Mucosa of rectum (tissue), 2 donors: ENCODE results near the gene APOBEC3A.
"Not testable (repeated sequence)": the region's sequence is repeated elsewhere in the genome, so short reads cannot be mapped to it uniquely, and the experiment has no call there.

Experiments
- H3K27ac ChIP-seq, 2 donors: one replicate each; pipeline ENCODE4 v1.7.0; 2013; ENCODE audit warnings: inconsistent platforms in 2 of 2, low read depth in 2 of 2, low read length in 2 of 2
- H3K27me3 ChIP-seq, 2 donors: one replicate each; pipeline ENCODE4 v1.7.0; 2013; ENCODE audit warnings: low read length in 2 of 2; ENCODE audit not compliant: control insufficient read depth in 2 of 2, insufficient read depth in 2 of 2
- H3K36me3 ChIP-seq, 2 donors: one replicate each; pipeline ENCODE4 v1.7.0; 2013; ENCODE audit warnings: low read length in 2 of 2; ENCODE audit not compliant: control insufficient read depth in 2 of 2, insufficient read depth in 2 of 2
- H3K4me1 ChIP-seq, 2 donors: one replicate each; pipeline ENCODE4 v1.7.0; 2013; ENCODE audit warnings: low read length in 2 of 2, mild to moderate bottlenecking in 1 of 2; ENCODE audit not compliant: control insufficient read depth in 2 of 2, insufficient read depth in 2 of 2
- H3K4me3 ChIP-seq, 2 donors: one replicate each; pipeline ENCODE4 v1.7.0; 2013; ENCODE audit warnings: low read length in 2 of 2
- H3K9ac ChIP-seq, 2 donors: one replicate each; pipeline ENCODE4 v1.7.0; 2013; ENCODE audit warnings: low read length in 2 of 2, low read depth in 1 of 2, mild to moderate bottlenecking in 1 of 2
- H3K9me3 ChIP-seq, 2 donors: one replicate each; pipeline ENCODE4 v1.7.0; 2013; ENCODE audit warnings: low read length in 2 of 2; ENCODE audit not compliant: control insufficient read depth in 2 of 2
- donor health status: healthy.
- donor health status: Normal muscosa, but diverticular disease.

APOBEC3A gene

GRCh38 chr22:38956551-38956950 is 858 bp upstream of the APOBEC3A start:
- H3K4me3 ChIP-seq: no peak overlapping the region
- H3K9me3 ChIP-seq: no peaks in the 10 kb centered on the region
- peaks cover 25 to 27% of the 10 kb centered on the region in 2 donors for H3K4me1 ChIP-seq
- no peaks in the 10 kb centered on the region for H3K27me3 ChIP-seq
- no peak overlapping the region for H3K27ac ChIP-seq
- no peak overlapping the region for H3K9ac ChIP-seq
- no peaks in the 10 kb centered on the region for H3K36me3 ChIP-seq

- H3K4me1 ChIP-seq: peaks cover 13 to 15% of the 10 kb centered on the region in 2 donors
- H3K27me3 ChIP-seq: no peaks in the 10 kb centered on the region
- no peaks in the 10 kb centered on the region for H3K9me3 ChIP-seq
- no peak overlapping the region for H3K4me3 ChIP-seq
- H3K27ac ChIP-seq: no peak overlapping the region
- no peaks in the 10 kb centered on the region for H3K36me3 ChIP-seq
- no peak overlapping the region for H3K9ac ChIP-seq
Observed at GRCh38 chr22:38957808-38958650, 620 bp downstream of the APOBEC3A start.

GRCh38 chr22:38958651-38958943 is 1.2 kb downstream of the APOBEC3A start:
- H3K36me3 ChIP-seq, H3K27me3 ChIP-seq, H3K4me3 ChIP-seq, H3K9me3 ChIP-seq, H3K27ac ChIP-seq, H3K9ac ChIP-seq: not testable (repeated sequence)
- H3K4me1 ChIP-seq: peaks cover 7 to 14% of the 10 kb centered on the region in 2 donors

- Histone ChIP-seq H3K27me3 (no peaks in the 10 kb centered on the region), H3K9me3 (no peaks in the 10 kb centered on the region), H3K36me3 (no peaks in the 10 kb centered on the region), H3K4me3 (no peak overlapping the region), H3K4me1 (peaks cover under 1 to 16% of the 10 kb centered on the region in 2 donors), H3K9ac (no peak overlapping the region), H3K27ac (no peak overlapping the region)
Observed at GRCh38 chr22:38959590-38959989, 2.2 kb downstream of the APOBEC3A start.

- H3K9me3 ChIP-seq, H3K27me3 ChIP-seq, H3K36me3 ChIP-seq: not testable (repeated sequence)
Observed at GRCh38 chr22:38960673-38961072, 3.3 kb downstream of the APOBEC3A start.

GRCh38 chr22:38963291-38963738 is 5.9 kb downstream of the APOBEC3A start:
- Histone ChIP-seq H3K9ac (peak overlapping the region in 1 of 2 donors; percentile 61), H3K4me3 (peak overlapping the region in 1 of 2 donors; percentile 39), H3K27ac (peak overlapping the region; percentile 74 to 76), H3K4me1 (peaks cover 0 to 19% of the 10 kb centered on the region in 2 donors)
- not testable (repeated sequence) for H3K36me3 ChIP-seq, H3K27me3 ChIP-seq, H3K9me3 ChIP-seq

More at GRCh38 chr22:38960673-38961072, 3.3 kb downstream of the APOBEC3A start:
- H3K9ac ChIP-seq, H3K4me3 ChIP-seq, H3K27ac ChIP-seq: not testable (repeated sequence)
- peaks cover 0 to 24% of the 10 kb centered on the region in 2 donors for H3K4me1 ChIP-seq

GRCh38 chr22:38963872-38964271 is 6.5 kb downstream of the APOBEC3A start:
- H3K4me1 ChIP-seq: peaks cover 0 to 19% of the 10 kb centered on the region in 2 donors
- H3K9me3 ChIP-seq: no peaks in the 10 kb centered on the region
- peak overlapping the region in 1 of 2 donors; percentile 39 for H3K4me3 ChIP-seq
- H3K27me3 ChIP-seq: no peaks in the 10 kb centered on the region
- H3K27ac ChIP-seq: peak overlapping the region; percentile 74 to 76
- no peaks in the 10 kb centered on the region for H3K36me3 ChIP-seq
- H3K9ac ChIP-seq: peak overlapping the region in 1 of 2 donors; percentile 61

GRCh38 chr22:38964306-38964705 is 6.9 kb downstream of the APOBEC3A start:
- Histone ChIP-seq H3K9me3 (no peaks in the 10 kb centered on the region), H3K4me3 (no peak overlapping the region), H3K36me3 (no peaks in the 10 kb centered on the region), H3K27me3 (no peaks in the 10 kb centered on the region), H3K27ac (peak overlapping the region; percentile 61 to 67), H3K4me1 (peaks cover 0 to 19% of the 10 kb centered on the region in 2 donors), H3K9ac (no peak overlapping the region)

GRCh38 chr22:38964989-38965388 is 7.6 kb downstream of the APOBEC3A start:
- Histone ChIP-seq H3K27ac (peak overlapping the region in 1 of 2 donors; percentile 67), H3K4me1 (peaks cover 0 to 19% of the 10 kb centered on the region in 2 donors), H3K9me3 (no peaks in the 10 kb centered on the region), H3K4me3 (no peak overlapping the region), H3K36me3 (no peaks in the 10 kb centered on the region), H3K9ac (peak overlapping the region in 1 of 2 donors; percentile 16), H3K27me3 (no peaks in the 10 kb centered on the region)

GRCh38 chr22:38965614-38966379 is 8.4 kb downstream of the APOBEC3A start:
- no peaks in the 10 kb centered on the region for H3K27me3 ChIP-seq
- H3K4me3 ChIP-seq: no peak overlapping the region
- H3K27ac ChIP-seq: no peak overlapping the region
- peaks cover 0 to 23% of the 10 kb centered on the region in 2 donors for H3K4me1 ChIP-seq
- H3K9me3 ChIP-seq: no peaks in the 10 kb centered on the region
- H3K36me3 ChIP-seq: no peaks in the 10 kb centered on the region
- H3K9ac ChIP-seq: no peak overlapping the region
